Rectal smooth muscle tissue (tissue), 1 donor: Measurements from ENCODE around the gene HNF1A.

Experiments used
- H3K27ac ChIP-seq: one replicate; pipeline ENCODE4 v1.7.0; 2013; ENCODE audit warnings: low read depth, low read length, inconsistent platforms
- H3K27me3 ChIP-seq: one replicate; pipeline ENCODE4 v1.7.0; 2013; ENCODE audit warnings: low read length; ENCODE audit not compliant: control insufficient read depth, insufficient read depth
- H3K36me3 ChIP-seq: one replicate; pipeline ENCODE4 v1.7.0; 2013; ENCODE audit warnings: low read length; ENCODE audit not compliant: control insufficient read depth, insufficient read depth
- H3K4me1 ChIP-seq: one replicate; pipeline ENCODE4 v1.7.0; 2013; ENCODE audit warnings: low read length; ENCODE audit not compliant: control insufficient read depth, insufficient read depth
- H3K4me3 ChIP-seq: one replicate; pipeline ENCODE4 v1.7.0; 2013; ENCODE audit warnings: low read length
- H3K9ac ChIP-seq: one replicate; pipeline ENCODE4 v1.7.0; 2013; ENCODE audit warnings: low read length

Gene HNF1A

DNA sequence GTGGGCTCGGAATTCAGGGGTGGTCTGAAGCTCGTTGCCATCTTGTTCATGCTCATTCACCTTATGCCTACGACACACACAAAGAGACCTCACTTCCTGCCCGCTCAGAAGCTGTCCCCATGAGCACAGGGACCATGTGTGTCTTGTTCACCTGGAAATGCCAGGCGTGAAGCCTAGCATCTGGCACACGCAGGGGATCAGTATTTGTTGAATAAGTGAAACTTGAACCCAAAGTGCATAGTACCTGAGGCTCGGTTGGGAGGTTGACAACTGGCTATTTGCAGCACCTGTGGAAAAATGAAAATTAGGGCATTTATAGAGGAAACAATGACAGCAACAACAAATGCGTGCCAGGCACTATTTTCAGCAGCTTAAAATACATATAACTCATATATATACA lies 32.5 kb downstream of the HNF1A start:
- H3K36me3 ChIP-seq: peaks cover 18% of the 10 kb centered on the region
- H3K27me3 ChIP-seq: no peaks in the 10 kb centered on the region
- no peak overlapping the region for H3K4me3 ChIP-seq
- no peak overlapping the region for H3K27ac ChIP-seq
- H3K4me1 ChIP-seq: peaks cover 3% of the 10 kb centered on the region
- no peak overlapping the region for H3K9ac ChIP-seq

DNA sequence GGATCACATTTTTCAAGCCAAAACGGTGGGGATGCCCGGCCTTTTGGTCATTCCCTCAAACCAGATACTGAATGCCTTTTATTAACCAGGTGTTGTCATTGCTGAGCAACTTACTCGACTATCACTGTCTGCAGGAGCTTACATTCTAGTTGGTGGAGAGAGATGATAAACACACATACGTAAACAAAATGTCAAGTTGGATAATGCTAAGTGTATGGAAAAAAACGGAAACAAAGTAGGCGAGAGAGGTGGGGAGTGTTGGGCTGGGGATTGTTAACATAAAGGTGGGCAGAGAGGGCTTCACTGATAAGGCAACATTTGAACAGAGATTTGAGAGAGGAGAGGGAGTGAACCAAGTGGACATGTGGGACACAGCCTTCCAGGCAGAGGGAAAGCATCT lies 33.5 kb downstream of the HNF1A start:
- H3K36me3 ChIP-seq: peaks cover 16% of the 10 kb centered on the region

GRCh38 chr12:121013715-121014114 lies 35.4 kb downstream of the HNF1A start:
- Histone ChIP-seq H3K4me1 (peaks cover 4% of the 10 kb centered on the region), H3K36me3 (peaks cover 14% of the 10 kb centered on the region), H3K4me3 (no peak overlapping the region), H3K27ac (no peak overlapping the region), H3K9ac (no peak overlapping the region), H3K27me3 (no peaks in the 10 kb centered on the region)

More for the DNA sequence above, 33.5 kb downstream of the HNF1A start:
- H3K4me1 ChIP-seq: peaks cover 4% of the 10 kb centered on the region
- no peaks in the 10 kb centered on the region for H3K27me3 ChIP-seq
- H3K4me3 ChIP-seq: no peak overlapping the region
- no peak overlapping the region for H3K27ac ChIP-seq
- H3K9ac ChIP-seq: no peak overlapping the region

DNA sequence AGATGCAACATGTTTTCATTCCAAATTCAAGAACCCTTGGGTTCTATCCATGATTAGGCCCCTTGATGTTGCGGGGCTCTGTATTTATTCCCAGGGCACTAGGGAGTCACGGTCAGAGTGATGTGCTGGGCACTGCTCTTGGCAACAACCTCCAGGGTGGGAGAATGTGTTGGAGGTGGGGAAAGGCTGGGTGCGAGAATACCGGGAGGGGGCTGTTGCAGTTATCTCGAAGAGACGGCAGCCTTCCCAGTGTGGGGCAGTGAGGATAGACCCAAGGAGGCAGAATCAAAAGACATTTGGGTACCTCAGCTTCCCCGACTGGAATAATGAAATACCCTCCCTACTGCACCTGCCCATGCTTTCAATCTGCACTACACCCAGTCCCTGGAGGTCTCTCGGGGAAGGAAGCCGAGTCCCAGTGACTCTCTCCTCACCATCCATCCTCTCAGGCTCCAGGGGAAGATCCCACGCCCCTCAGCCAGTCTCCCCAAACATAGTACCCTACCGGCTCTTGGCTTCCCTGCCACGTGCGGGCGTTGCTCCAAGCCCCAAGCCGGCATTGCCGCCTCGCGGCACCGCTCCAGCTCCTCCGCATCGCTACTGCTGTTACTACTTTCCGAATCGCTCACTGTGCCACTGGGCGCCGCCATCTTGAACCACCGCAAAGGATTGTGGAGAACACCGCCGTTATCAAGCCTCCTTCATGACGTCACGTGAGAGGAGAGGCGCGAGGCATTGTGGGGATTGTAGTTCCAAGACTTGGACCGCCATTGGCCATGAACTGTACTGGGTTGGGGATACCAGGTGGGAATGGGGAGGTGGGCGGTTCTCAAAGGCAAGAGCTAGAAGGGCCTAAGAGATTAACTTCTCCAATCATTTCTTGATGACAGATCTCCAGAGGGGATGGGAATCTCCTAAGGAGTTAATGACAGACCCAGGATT lies 37.8 kb downstream of the HNF1A start, which contains the start of gene C12orf43:
Gene C12orf43 (minus strand): TSS at position 663 of the 942 bp plus-strand sequence. CDS start 13 bp downstream, at position 650.
- H3K27ac ChIP-seq: peak within 1 kb of the TSS; percentile 35
- peak within 1 kb of the TSS; percentile 55 for H3K9ac ChIP-seq
- H3K36me3 ChIP-seq: peaks cover 4% of the 10 kb centered on the region
- H3K4me1 ChIP-seq: peaks cover 4% of the 10 kb centered on the region
- H3K4me3 ChIP-seq: peak within 1 kb of the TSS; percentile 94
- H3K27me3 ChIP-seq: no peaks in the 10 kb centered on the region

- no peaks in the 10 kb centered on the region for H3K27me3 ChIP-seq
- H3K9ac ChIP-seq: no peak overlapping the region
- peaks cover 4% of the 10 kb centered on the region for H3K4me1 ChIP-seq
- peaks cover 2% of the 10 kb centered on the region for H3K36me3 ChIP-seq
- H3K4me3 ChIP-seq: no peak overlapping the region
- no peak overlapping the region for H3K27ac ChIP-seq
These were observed 39.7 kb downstream of the HNF1A start for GRCh38 chr12:121017966-121018491.

DNA sequence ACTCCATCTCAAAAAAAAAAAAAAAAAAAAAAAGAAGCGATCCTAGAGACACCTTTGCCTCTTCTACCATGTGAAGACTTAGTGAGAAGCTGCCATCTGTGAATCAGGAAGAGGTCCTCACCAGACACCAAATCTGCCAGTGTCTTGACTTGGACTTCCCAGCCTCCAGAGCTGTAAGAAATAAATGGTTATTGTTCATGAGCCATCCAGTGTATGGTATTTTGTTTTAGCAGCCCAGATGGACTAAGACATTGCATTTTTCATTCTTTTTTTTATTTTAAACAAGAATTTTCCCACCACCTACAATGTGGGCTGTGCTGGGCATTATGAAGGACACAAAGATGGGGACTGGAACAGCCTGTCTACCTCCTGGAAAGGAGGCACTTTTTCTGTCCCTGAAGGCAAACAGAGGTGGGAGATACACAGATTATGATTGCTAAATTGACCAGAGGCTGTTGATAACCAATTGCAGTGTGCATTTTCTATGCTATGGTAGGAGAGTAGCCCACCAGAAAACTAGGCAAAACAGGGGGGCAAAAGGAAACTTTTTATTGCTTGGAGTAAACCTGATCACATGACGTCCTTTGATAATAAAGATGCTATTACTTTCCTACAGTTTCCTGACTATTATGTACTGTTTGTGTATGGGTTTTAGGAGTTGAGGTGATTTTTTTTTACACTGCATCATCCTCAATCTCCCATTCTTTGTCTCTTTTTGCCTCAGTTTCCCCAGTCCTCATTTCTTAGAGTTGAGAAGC lies 40.7 kb downstream of the HNF1A start:
- peaks cover 4% of the 10 kb centered on the region for H3K4me1 ChIP-seq
- no peak overlapping the region for H3K4me3 ChIP-seq
- no peaks in the 10 kb centered on the region for H3K27me3 ChIP-seq
- H3K27ac ChIP-seq: no peak overlapping the region
- no peaks in the 10 kb centered on the region for H3K36me3 ChIP-seq
- H3K9ac ChIP-seq: no peak overlapping the region

DNA sequence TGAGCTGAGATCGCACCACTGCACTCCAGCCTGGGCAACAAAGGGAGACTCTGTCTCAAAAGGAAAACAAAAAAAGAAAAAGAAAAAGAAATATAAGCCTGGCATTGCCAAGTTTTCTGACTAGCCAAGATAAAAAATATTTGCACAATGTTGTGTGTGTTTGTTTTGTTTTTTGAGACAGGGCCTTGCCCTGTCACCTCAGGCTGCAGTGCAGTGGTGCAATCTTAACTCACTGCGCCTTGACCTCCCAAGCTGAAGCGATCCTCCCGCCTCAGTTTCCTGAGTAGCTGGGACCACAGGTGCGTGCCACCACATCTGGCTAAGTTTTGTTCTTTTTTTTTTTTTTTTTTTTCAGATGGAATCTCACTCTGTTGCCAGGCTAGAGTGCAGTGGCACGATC lies 43.4 kb downstream of the HNF1A start:
- Histone ChIP-seq H3K4me3 (no peak overlapping the region), H3K27ac (no peak overlapping the region), H3K9ac (no peak overlapping the region), H3K4me1 (no peaks in the 10 kb centered on the region), H3K27me3 (no peaks in the 10 kb centered on the region), H3K36me3 (no peaks in the 10 kb centered on the region)

GRCh38 chr12:121022713-121023112 lies 44.4 kb downstream of the HNF1A start:
- no peak overlapping the region for H3K27ac ChIP-seq
- no peak overlapping the region for H3K9ac ChIP-seq
- H3K4me1 ChIP-seq: no peaks in the 10 kb centered on the region
- H3K4me3 ChIP-seq: no peak overlapping the region
- no peaks in the 10 kb centered on the region for H3K36me3 ChIP-seq
- no peaks in the 10 kb centered on the region for H3K27me3 ChIP-seq

GRCh38 chr12:121023799-121024198 lies 45.5 kb downstream of the HNF1A start:
- H3K27ac ChIP-seq: no peak overlapping the region
- H3K4me1 ChIP-seq: no peaks in the 10 kb centered on the region
- no peaks in the 10 kb centered on the region for H3K36me3 ChIP-seq
- H3K27me3 ChIP-seq: no peaks in the 10 kb centered on the region
- no peak overlapping the region for H3K9ac ChIP-seq
- no peak overlapping the region for H3K4me3 ChIP-seq

- H3K9ac ChIP-seq: no peak overlapping the region
- no peaks in the 10 kb centered on the region for H3K27me3 ChIP-seq
- no peak overlapping the region for H3K27ac ChIP-seq
- H3K4me1 ChIP-seq: no peaks in the 10 kb centered on the region
- H3K4me3 ChIP-seq: no peak overlapping the region
- H3K36me3 ChIP-seq: no peaks in the 10 kb centered on the region
These were observed 47.3 kb downstream of the HNF1A start for GRCh38 chr12:121025442-121026226.

GRCh38 chr12:121026274-121027045 lies 48.1 kb downstream of the HNF1A start:
- Histone ChIP-seq H3K27me3 (no peaks in the 10 kb centered on the region), H3K36me3 (no peaks in the 10 kb centered on the region), H3K27ac (no peak overlapping the region), H3K4me1 (no peaks in the 10 kb centered on the region), H3K4me3 (no peak overlapping the region), H3K9ac (no peak overlapping the region)
